ENCODE results near the gene CDH4. TPM values are rescaled to one million over a fixed set of nuclear protein-coding genes. Genes with fewer than 3 reads are reported as not detected.
"Not testable (repeated sequence)": the region's sequence is repeated elsewhere in the genome, so short reads cannot be mapped to it uniquely, and the experiment has no call there.

CDH4 gene
- total and polyA plus RNA-seq, 4 experiments from 2014 or later, result 0.39 to 1.1 (median 0.41) TPM; not detected in 1

DNA sequence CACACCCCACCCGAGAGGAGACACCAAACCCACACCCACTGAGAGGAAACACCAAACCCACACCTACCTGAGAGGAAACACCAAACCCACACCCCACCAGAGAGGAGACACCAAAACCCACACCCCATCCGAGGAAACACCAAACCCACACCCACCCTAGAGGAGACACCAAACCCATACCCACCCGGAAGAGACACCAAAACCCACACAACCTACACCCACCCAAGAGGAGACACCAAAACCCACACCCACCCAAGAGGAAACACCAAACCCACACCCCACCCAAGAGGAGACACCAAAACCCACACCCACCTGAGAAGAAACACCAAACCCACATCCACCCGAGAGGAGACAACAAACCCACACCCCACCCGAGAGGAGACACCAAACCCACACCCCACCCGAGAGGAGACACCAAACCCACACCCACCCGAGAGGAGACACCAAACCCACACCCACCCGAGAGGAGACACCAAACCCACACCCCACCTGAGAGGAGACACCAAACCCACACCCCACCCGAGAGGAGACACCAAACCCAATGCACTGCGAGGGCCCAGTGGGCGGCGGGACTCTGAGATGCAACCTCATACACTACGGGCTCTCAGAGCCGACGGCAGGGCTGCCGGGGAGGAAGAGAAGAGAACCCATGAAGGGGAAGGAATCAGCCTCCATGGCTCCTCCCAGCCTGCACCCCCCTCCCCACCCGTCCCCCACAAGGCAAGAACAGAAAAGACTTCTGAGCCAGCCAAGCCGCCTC lies 730.3 kb downstream of the CDH4 start:
- peaks cover 8 to 43% (median 19%) of the 10 kb centered on the region in 4 donors for H3K4me1 Mint-ChIP-seq
- H3K9me3 Mint-ChIP-seq, result peaks cover 0 to 24% (median 10%) of the 10 kb centered on the region in 8 donors
- peaks cover 0 to 4% of the 10 kb centered on the region in 2 donors for H3K9me3 ChIP-seq (ENCODE audit: control insufficient read depth in 1 of 2, low read length in 2 of 2)
- no peaks in the 10 kb centered on the region for H3K27me3 Mint-ChIP-seq
- peaks cover under 1% of the 10 kb centered on the region for H3K36me3 ChIP-seq (ENCODE audit: insufficient read depth, low read length)
- H3K4me1 ChIP-seq (ENCODE audit: insufficient read depth, low read length), result peaks cover 8% of the 10 kb centered on the region
- no peaks in the 10 kb centered on the region for H3K27me3 ChIP-seq (ENCODE audit: insufficient read depth, low read length)
- H3K4me3 ChIP-seq (ENCODE audit: low read length in 2 of 2), result no peak overlapping the region
- POLR2A ChIA-PET (ENCODE audit: partially characterized antibody), result no interaction called here
- CTCF ChIA-PET (ENCODE audit: partially characterized antibody), result no interaction called here
- H3K36me3 Mint-ChIP-seq, result peaks cover 28 to 44% of the 10 kb centered on the region in 2 donors
- intact Hi-C loops (cut with micrococcal nuclease), result no loop called here
- DNase-seq, result peak in 3 of 5 donors; percentile 4 to 5 (median 4)
- peak overlapping the region in 3 of 8 donors; percentile 21 to 48 (median 34) for H3K4me3 Mint-ChIP-seq
- H3K27ac Mint-ChIP-seq, result peak overlapping the region in 5 of 7 donors; percentile 29 to 89 (median 79)
- no peak overlapping the region for H3K27ac ChIP-seq (ENCODE audit: low read depth, low read length)

DNA sequence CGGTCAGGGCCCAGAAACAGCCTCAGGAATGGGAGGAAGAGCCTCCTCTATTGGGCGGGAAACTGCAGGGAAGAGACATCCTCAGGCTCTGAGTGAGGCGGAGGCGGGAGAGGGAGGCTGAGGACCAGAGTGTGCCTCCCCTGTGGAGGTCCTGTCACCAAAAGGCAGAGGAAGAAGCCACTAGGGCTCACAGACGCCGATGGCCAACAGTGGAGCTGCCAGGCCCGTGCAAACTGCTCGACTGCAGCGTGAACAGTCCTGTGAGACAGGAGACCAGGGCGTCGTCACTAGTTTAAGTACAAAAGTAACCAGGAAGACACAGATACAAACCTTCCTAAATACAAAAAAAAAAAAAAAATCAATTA lies 730.9 kb downstream of the CDH4 start:
- peaks cover 0 to 24% (median 10%) of the 10 kb centered on the region in 8 donors for H3K9me3 Mint-ChIP-seq
- Histone ChIP-seq H3K4me3 (ENCODE audit: low read length in 2 of 2) (no peak overlapping the region), H3K36me3 (ENCODE audit: insufficient read depth, low read length) (peaks cover 5% of the 10 kb centered on the region), H3K4me1 (ENCODE audit: insufficient read depth, low read length) (peaks cover 8% of the 10 kb centered on the region), H3K9me3 (ENCODE audit: control insufficient read depth in 1 of 2, low read length in 2 of 2) (peaks cover 0 to 4% of the 10 kb centered on the region in 2 donors), H3K27ac (ENCODE audit: low read depth, low read length) (no peak overlapping the region), H3K27me3 (ENCODE audit: insufficient read depth, low read length) (no peaks in the 10 kb centered on the region)
- intact Hi-C loops (cut with micrococcal nuclease), result no loop called here
- no peak overlapping the region for H3K4me3 Mint-ChIP-seq
- ChIA-PET POLR2A (ENCODE audit: partially characterized antibody) (no interaction called here), CTCF (ENCODE audit: partially characterized antibody) (no interaction called here)
- H3K27me3 Mint-ChIP-seq, result no peaks in the 10 kb centered on the region
- H3K4me1 Mint-ChIP-seq, result peaks cover 8 to 43% (median 19%) of the 10 kb centered on the region in 4 donors
- peaks cover 30 to 48% of the 10 kb centered on the region in 2 donors for H3K36me3 Mint-ChIP-seq
- peak overlapping the region in 1 of 7 donors; percentile 35 for H3K27ac Mint-ChIP-seq
- DNase-seq, result no peak

DNA sequence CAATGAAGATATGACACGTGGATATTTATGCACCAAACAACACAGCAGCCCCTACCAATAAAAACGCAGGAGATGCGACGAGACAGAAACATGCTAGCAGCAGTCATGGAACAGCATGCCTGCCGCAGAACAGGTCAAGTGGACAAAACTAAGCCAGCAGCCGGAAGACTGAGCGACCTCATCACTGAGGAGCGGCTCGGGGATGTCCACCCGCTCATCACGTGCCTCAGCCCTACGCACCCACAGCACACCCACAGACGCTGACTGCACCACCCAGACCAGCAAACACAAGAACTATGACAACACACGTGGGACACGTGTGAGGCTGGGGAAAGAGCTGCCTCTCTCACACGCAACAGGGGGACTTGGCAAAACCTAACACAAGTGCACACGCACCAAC lies 731.9 kb downstream of the CDH4 start:
- peak overlapping the region in 1 of 7 donors; percentile 83 for H3K27ac Mint-ChIP-seq
- no peak for DNase-seq
- H3K27me3 Mint-ChIP-seq, result no peaks in the 10 kb centered on the region
- CTCF ChIA-PET (ENCODE audit: partially characterized antibody), result no interaction called here
- peaks cover 9 to 43% (median 19%) of the 10 kb centered on the region in 4 donors for H3K4me1 Mint-ChIP-seq
- Histone ChIP-seq H3K4me1 (ENCODE audit: insufficient read depth, low read length) (peaks cover 8% of the 10 kb centered on the region), H3K27me3 (ENCODE audit: insufficient read depth, low read length) (no peaks in the 10 kb centered on the region), H3K4me3 (ENCODE audit: low read length in 2 of 2) (no peak overlapping the region), H3K27ac (ENCODE audit: low read depth, low read length) (no peak overlapping the region), H3K9me3 (ENCODE audit: control insufficient read depth in 1 of 2, low read length in 2 of 2) (peaks cover 0 to 4% of the 10 kb centered on the region in 2 donors), H3K36me3 (ENCODE audit: insufficient read depth, low read length) (peaks cover 5% of the 10 kb centered on the region)
- peaks cover 35 to 53% of the 10 kb centered on the region in 2 donors for H3K36me3 Mint-ChIP-seq
- intact Hi-C loops (cut with micrococcal nuclease), result no loop called here
- POLR2A ChIA-PET (ENCODE audit: partially characterized antibody), result no interaction called here
- peaks cover 0 to 26% (median 10%) of the 10 kb centered on the region in 8 donors for H3K9me3 Mint-ChIP-seq
- H3K4me3 Mint-ChIP-seq, result peak overlapping the region in 1 of 8 donors; percentile 43

DNA sequence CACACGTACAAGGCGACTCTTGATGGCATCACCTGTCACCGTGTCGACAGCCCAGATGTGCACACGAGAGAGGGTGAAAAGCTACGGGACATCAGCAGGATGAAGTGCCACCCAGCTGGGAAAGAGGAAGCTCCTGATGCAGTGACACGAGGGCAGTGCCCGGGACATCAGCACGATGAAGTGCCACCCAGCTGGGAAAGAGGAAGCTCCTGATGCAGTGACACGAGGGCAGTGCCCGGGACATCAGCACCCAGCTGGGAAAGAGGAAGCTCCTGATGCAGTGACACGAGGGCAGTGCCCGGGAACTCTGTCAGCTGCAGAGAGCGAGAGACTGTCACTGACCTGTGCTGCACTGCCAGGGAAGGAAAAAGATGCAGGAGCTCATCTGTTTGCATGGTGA lies 732.4 kb downstream of the CDH4 start:
- H3K27me3 ChIP-seq (ENCODE audit: insufficient read depth, low read length); H3K36me3 ChIP-seq (ENCODE audit: insufficient read depth, low read length); intact Hi-C loops (cut with micrococcal nuclease); H3K4me3 ChIP-seq (ENCODE audit: low read length in 2 of 2); CTCF ChIA-PET (ENCODE audit: partially characterized antibody); H3K27me3 Mint-ChIP-seq; H3K9me3 ChIP-seq (ENCODE audit: control insufficient read depth in 1 of 2, low read length in 2 of 2); POLR2A ChIA-PET (ENCODE audit: partially characterized antibody); H3K4me1 ChIP-seq (ENCODE audit: insufficient read depth, low read length); DNase-seq; H3K27ac ChIP-seq (ENCODE audit: low read depth, low read length): not testable (repeated sequence)
- peak overlapping the region in 1 of 8 donors; percentile 43 for H3K4me3 Mint-ChIP-seq
- H3K9me3 Mint-ChIP-seq, result peaks cover 0 to 26% (median 10%) of the 10 kb centered on the region in 8 donors
- H3K27ac Mint-ChIP-seq, result peak overlapping the region in 1 of 7 donors; percentile 83
- peaks cover 37 to 57% of the 10 kb centered on the region in 2 donors for H3K36me3 Mint-ChIP-seq
- H3K4me1 Mint-ChIP-seq, result peaks cover 9 to 43% (median 19%) of the 10 kb centered on the region in 4 donors

DNA sequence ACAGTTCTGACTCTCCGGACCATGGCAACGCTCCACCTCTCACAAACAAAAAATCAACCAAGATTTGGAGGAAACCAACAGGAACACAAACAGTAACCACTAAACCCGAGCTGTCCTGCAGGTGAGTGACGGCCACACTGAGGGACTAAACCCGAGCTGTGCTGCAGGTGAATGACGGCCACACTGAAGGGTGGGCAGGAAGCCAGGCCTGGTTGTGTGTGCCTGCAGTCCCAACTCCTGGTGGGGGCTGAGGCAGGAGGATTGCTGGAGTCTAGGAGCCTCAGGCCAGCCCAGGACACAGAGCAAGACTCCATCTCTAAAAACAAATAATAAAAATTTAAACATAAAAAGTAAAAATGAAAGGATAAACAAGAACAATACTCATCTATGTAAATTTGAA lies 733.0 kb downstream of the CDH4 start:
- peaks cover 0 to 4% of the 10 kb centered on the region in 2 donors for H3K9me3 ChIP-seq (ENCODE audit: control insufficient read depth in 1 of 2, low read length in 2 of 2)
- H3K27ac ChIP-seq (ENCODE audit: low read depth, low read length), result no peak overlapping the region
- H3K4me1 ChIP-seq (ENCODE audit: insufficient read depth, low read length), result peaks cover 8% of the 10 kb centered on the region
- H3K36me3 Mint-ChIP-seq, result peaks cover 43 to 63% of the 10 kb centered on the region in 2 donors
- no peak overlapping the region for H3K4me3 Mint-ChIP-seq
- DNase-seq, result no peak
- peaks cover 0 to 26% (median 10%) of the 10 kb centered on the region in 8 donors for H3K9me3 Mint-ChIP-seq
- intact Hi-C loops (cut with micrococcal nuclease), result no loop called here
- POLR2A ChIA-PET (ENCODE audit: partially characterized antibody), result no interaction called here
- H3K27me3 ChIP-seq (ENCODE audit: insufficient read depth, low read length), result no peaks in the 10 kb centered on the region
- peaks cover 5% of the 10 kb centered on the region for H3K36me3 ChIP-seq (ENCODE audit: insufficient read depth, low read length)
- H3K4me1 Mint-ChIP-seq, result peaks cover 9 to 43% (median 19%) of the 10 kb centered on the region in 4 donors
- H3K4me3 ChIP-seq (ENCODE audit: low read length in 2 of 2), result no peak overlapping the region
- no peaks in the 10 kb centered on the region for H3K27me3 Mint-ChIP-seq
- CTCF ChIA-PET (ENCODE audit: partially characterized antibody), result no interaction called here
- H3K27ac Mint-ChIP-seq, result no peak overlapping the region

DNA sequence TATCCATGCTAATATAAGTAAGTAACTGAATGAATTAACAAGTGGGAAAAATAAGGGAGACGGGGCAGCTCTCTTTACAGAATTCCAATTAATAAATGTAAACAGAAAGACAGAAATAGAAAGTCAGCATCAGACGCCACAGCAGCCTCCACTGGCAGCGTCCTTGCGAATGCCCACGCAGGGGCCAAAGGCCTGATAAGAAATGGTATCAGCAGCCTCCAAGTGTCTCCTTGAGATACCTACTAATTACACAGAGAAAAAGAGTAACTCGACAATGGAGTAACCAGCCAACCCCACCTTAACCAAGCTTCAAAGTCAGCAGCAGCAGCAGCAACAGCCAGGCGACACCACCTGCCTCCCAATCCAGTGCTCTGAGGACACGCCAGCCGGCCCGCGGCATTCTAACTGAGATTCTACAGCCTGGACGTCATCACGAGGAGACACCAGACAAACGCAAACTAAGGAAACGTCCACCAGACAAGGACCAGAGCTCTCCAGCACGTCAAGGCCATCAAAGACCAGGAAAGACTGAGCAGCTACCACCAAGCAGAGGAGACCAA lies 734.8 kb downstream of the CDH4 start:
- intact Hi-C loops (cut with micrococcal nuclease), result no loop called here
- no peak overlapping the region for H3K27ac ChIP-seq (ENCODE audit: low read depth, low read length)
- H3K4me3 ChIP-seq (ENCODE audit: low read length in 2 of 2), result no peak overlapping the region
- H3K36me3 Mint-ChIP-seq, result peaks cover 53 to 72% of the 10 kb centered on the region in 2 donors
- POLR2A ChIA-PET (ENCODE audit: partially characterized antibody), result no interaction called here
- peaks cover 0 to 4% of the 10 kb centered on the region in 2 donors for H3K9me3 ChIP-seq (ENCODE audit: control insufficient read depth in 1 of 2, low read length in 2 of 2)
- H3K9me3 Mint-ChIP-seq, result peaks cover 0 to 37% (median 14%) of the 10 kb centered on the region in 8 donors
- CTCF ChIA-PET (ENCODE audit: partially characterized antibody), result interaction anchor here (0.9 kb wide), 1 partner anchor 24 kb away, joined by 3 read pairs; no protein-coding TSS in a partner anchor
- peaks cover 8% of the 10 kb centered on the region for H3K36me3 ChIP-seq (ENCODE audit: insufficient read depth, low read length)
- H3K4me3 Mint-ChIP-seq, result peak overlapping the region in 1 of 8 donors; percentile 29
- H3K4me1 Mint-ChIP-seq, result peaks cover 3 to 28% (median 15%) of the 10 kb centered on the region in 4 donors
- H3K27me3 ChIP-seq (ENCODE audit: insufficient read depth, low read length), result no peaks in the 10 kb centered on the region
- DNase-seq, result no peak
- H3K27ac Mint-ChIP-seq, result no peak overlapping the region
- H3K4me1 ChIP-seq (ENCODE audit: insufficient read depth, low read length), result peaks cover 8% of the 10 kb centered on the region
- H3K27me3 Mint-ChIP-seq, result no peaks in the 10 kb centered on the region

DNA sequence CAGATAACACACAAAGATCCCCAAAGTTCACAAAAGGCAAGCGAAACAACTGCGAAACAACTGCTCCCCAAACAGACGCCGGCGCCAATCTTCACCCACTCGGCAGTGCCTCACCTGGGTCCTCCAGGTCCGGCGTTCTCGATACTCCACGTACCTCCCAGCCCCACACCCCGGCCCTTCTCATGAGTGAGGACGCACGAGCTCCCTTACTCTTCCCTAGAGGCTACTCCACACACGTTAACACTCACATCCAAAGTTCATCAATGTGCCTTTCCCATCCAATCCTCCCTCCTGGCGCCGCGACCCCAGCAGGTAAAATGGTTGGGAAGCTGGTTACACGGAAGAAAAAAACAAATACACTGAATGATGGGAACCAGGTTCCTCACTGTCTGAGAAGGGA lies 736.6 kb downstream of the CDH4 start:
- H3K36me3 Mint-ChIP-seq, result peaks cover 71 to 77% of the 10 kb centered on the region in 2 donors
- DNase-seq, result no peak
- no peak overlapping the region for H3K4me3 Mint-ChIP-seq
- peaks cover 3 to 14% (median 8%) of the 10 kb centered on the region in 4 donors for H3K4me1 Mint-ChIP-seq
- no peaks in the 10 kb centered on the region for H3K27me3 Mint-ChIP-seq
- Histone ChIP-seq H3K9me3 (ENCODE audit: control insufficient read depth in 1 of 2, low read length in 2 of 2) (no peaks in the 10 kb centered on the region), H3K27me3 (ENCODE audit: insufficient read depth, low read length) (no peaks in the 10 kb centered on the region), H3K36me3 (ENCODE audit: insufficient read depth, low read length) (peaks cover 20% of the 10 kb centered on the region), H3K4me1 (ENCODE audit: insufficient read depth, low read length) (peaks cover 8% of the 10 kb centered on the region), H3K27ac (ENCODE audit: low read depth, low read length) (no peak overlapping the region), H3K4me3 (ENCODE audit: low read length in 2 of 2) (no peak overlapping the region)
- intact Hi-C loops (cut with micrococcal nuclease), result no loop called here
- ChIA-PET POLR2A (ENCODE audit: partially characterized antibody) (no interaction called here), CTCF (ENCODE audit: partially characterized antibody) (no interaction called here)
- peaks cover 0 to 38% (median 21%) of the 10 kb centered on the region in 8 donors for H3K9me3 Mint-ChIP-seq
- H3K27ac Mint-ChIP-seq, result no peak overlapping the region
